ENCODE results near the gene HTR6.

Gene HTR6

DNA sequence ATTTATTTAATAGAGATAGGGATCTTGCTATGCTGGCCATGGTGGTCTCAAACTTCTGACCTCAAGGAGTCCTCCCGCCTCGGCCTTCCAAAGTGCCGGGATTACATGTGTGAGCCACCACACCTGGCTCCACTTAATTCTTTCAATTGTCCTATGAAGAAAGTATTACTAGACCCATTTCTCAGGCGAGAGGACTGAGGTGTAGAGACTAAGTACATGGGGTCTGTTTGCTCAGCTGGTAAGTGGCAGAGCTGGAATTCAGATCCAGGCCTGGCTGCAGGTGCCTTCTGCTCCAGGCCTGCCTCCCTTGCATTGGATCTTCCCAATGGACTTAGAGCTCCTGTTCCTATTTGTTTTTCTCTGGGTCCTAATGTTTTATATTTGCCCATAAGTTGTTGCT, 55.5 kb downstream of the HTR6 start:
- no peak for DNase-seq (ENCODE audit: low read depth in 2 of 2)

- no peak for DNase-seq (ENCODE audit: low read depth in 2 of 2)
Observed at GRCh38 chr1:19720973-19721372, 56.3 kb downstream of the HTR6 start.

DNA sequence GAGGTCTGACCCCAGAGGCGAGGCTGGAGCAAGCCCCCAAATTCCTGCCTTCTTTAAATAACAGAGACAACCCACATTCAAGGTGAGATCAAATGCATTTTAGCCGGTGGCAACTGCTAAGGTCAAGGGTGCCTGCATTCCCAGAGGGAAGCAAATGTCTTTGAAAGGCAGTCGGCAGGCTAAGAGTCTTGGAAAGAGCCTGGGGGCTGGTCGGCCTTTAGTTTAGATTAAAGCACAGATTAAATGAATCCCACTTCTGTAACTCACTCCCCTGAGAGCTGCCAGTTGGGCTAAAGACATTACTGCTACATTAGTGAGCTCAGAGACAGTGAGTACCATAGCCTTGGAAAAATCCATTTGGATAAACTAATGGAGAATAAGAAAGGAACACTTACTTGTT, 59.2 kb downstream of the HTR6 start:
- DNase-seq (ENCODE audit: low read depth in 2 of 2), result no peak

DNA sequence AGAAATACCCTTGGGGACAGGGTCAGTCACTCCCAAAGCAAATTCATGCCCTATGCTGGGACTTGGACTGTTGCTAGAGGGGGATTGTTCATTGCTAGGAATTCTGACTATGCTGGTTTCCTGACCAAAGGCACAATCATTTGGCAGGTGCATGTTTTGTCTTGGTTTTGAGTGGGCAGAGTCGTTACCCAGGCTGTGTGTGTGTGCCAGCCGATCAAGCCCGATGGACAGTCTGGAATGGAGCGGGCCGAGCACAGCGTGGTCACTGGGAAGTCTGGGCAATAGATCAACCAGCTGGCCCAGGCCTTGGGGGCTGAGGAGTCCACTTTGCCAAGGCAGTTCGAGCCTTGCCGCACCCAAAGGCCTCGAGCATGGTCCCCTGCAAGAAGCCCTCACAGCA, 60.9 kb downstream of the HTR6 start:
- DNase-seq (ENCODE audit: low read depth in 2 of 2), result no peak

DNA sequence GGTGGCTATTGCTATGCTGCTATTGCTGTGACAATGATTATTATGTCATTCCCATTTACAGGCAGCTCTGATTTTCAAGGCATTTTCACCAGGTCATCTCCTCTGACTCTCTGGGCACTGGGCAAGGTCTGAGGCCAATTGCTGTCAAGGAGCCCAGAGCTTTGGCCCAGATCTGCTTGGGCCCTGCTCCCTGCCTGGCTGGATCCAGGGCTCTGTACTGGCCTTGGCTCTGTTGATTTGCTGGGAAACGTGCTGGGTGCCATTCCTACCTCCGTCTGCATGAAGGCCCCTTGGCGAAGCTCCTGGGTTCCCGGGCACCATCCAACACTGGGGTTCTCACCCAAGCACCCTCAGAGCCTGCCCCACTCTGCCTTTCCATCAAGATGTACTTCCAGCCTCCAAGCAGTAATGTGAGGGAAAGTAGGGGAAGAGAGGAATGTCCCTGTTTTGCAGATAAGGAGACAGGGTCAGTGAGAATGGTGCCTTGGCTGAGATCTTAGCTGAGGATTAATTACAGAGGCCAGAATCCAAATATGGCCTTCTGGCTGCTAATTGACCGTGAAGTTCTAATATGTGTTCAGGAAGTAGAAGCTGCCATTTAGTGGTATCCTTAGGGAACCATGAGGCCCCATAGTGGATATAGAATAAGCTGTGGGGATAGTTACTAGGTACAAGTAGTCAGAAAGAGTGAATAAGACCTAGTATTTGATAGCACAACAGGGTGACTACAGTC, 63.9 kb downstream of the HTR6 start:
- no peak for DNase-seq (ENCODE audit: low read depth in 2 of 2)

GRCh38 chr1:19730232-19730631, 65.6 kb downstream of the HTR6 start:
- DNase-seq (ENCODE audit: low read depth in 2 of 2), result no peak
